ENCODE data around the gene FIBCD1. TPM values are rescaled to one million over a fixed set of nuclear protein-coding genes. Genes with fewer than 3 reads are reported as not detected.

Gene FIBCD1
- total and polyA plus RNA-seq, 7 experiments from 2014 or later, result not detected

DNA sequence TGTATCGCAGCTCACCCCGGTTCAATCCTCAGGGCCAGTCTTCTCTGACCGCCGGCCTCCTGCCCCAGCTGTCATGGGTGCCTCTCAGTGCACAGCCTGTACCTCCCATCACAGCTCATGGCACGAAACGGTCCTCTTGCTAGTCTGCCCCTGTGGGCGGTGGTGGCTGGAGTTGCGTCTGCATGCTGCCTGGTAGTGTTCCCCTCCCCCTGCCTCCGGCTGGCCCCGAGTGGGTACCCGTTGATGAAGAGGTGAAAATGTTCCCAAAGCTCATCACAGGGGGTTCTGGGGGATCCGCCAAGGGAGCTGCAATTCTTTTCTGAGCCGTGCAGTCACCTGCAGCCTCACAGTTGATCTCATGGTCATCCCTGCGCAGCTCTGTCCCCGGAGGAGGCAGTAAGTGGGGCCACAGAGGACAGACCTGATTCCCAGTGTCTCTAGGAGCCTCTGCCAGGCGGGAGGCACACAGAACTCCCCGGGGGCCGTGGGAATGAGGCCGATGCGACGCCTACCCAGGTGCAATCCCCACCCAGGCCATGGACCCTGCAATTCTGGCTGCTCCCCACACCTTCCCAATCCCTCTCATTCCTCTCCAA lies 34.7 kb upstream of the FIBCD1 start:
- ChIA-PET CTCF (no interaction called here), POLR2A (no interaction called here)
- no peak for ATAC-seq
- Mint-ChIP-seq H3K4me1 (no peaks in the 10 kb centered on the region), H3K4me3 (no peak overlapping the region), H3K27ac (no peak overlapping the region), H3K27me3 (peaks cover 0 to 25% (median 13%) of the 10 kb centered on the region in 5 donors), H3K9me3 (peaks cover 0 to 2% (median 0%) of the 10 kb centered on the region in 11 donors), H3K36me3 (no peaks in the 10 kb centered on the region)
- no peaks in the 10 kb centered on the region for H3K9me3 ChIP-seq (ENCODE audit: control insufficient read depth in 2 of 3, low read length in 3 of 3)
- no peak overlapping the region for H3K27ac ChIP-seq (ENCODE audit: low read depth, low read length)
- no peaks in the 10 kb centered on the region for H3K27me3 ChIP-seq (ENCODE audit: control insufficient read depth in 2 of 2, insufficient read depth in 2 of 2, low read length in 2 of 2)
- H3K4me1 ChIP-seq (ENCODE audit: control insufficient read depth in 2 of 2, insufficient read depth in 2 of 2, low read length in 2 of 2), result no peaks in the 10 kb centered on the region
- no peak overlapping the region for H3K4me3 ChIP-seq (ENCODE audit: low read length)
- H3K36me3 ChIP-seq (ENCODE audit: control insufficient read depth in 2 of 3, insufficient read depth in 3 of 3, low read length in 3 of 3), result no peaks in the 10 kb centered on the region
- intact Hi-C loops (cut with micrococcal nuclease), result no loop called here
- no peak for DNase-seq

- Mint-ChIP-seq H3K36me3 (no peaks in the 10 kb centered on the region), H3K27me3 (peaks cover 0 to 25% (median 13%) of the 10 kb centered on the region in 5 donors), H3K9me3 (peaks cover 0 to 2% (median 0%) of the 10 kb centered on the region in 11 donors), H3K4me3 (no peak overlapping the region), H3K27ac (no peak overlapping the region), H3K4me1 (no peaks in the 10 kb centered on the region)
- ChIA-PET POLR2A (no interaction called here), CTCF (no interaction called here)
- no peaks in the 10 kb centered on the region for H3K27me3 ChIP-seq (ENCODE audit: control insufficient read depth in 2 of 2, insufficient read depth in 2 of 2, low read length in 2 of 2)
- H3K27ac ChIP-seq (ENCODE audit: low read depth, low read length), result no peak overlapping the region
- no peaks in the 10 kb centered on the region for H3K4me1 ChIP-seq (ENCODE audit: control insufficient read depth in 2 of 2, insufficient read depth in 2 of 2, low read length in 2 of 2)
- no peak for ATAC-seq
- H3K36me3 ChIP-seq (ENCODE audit: control insufficient read depth in 2 of 3, insufficient read depth in 3 of 3, low read length in 3 of 3), result no peaks in the 10 kb centered on the region
- intact Hi-C loops (cut with micrococcal nuclease), result no loop called here
- no peak for DNase-seq
- H3K9me3 ChIP-seq (ENCODE audit: control insufficient read depth in 2 of 3, low read length in 3 of 3), result no peaks in the 10 kb centered on the region
- no peak overlapping the region for H3K4me3 ChIP-seq (ENCODE audit: low read length)
Measured at GRCh38 chr9:130972957-130973685, 34.1 kb upstream of the FIBCD1 start.

DNA sequence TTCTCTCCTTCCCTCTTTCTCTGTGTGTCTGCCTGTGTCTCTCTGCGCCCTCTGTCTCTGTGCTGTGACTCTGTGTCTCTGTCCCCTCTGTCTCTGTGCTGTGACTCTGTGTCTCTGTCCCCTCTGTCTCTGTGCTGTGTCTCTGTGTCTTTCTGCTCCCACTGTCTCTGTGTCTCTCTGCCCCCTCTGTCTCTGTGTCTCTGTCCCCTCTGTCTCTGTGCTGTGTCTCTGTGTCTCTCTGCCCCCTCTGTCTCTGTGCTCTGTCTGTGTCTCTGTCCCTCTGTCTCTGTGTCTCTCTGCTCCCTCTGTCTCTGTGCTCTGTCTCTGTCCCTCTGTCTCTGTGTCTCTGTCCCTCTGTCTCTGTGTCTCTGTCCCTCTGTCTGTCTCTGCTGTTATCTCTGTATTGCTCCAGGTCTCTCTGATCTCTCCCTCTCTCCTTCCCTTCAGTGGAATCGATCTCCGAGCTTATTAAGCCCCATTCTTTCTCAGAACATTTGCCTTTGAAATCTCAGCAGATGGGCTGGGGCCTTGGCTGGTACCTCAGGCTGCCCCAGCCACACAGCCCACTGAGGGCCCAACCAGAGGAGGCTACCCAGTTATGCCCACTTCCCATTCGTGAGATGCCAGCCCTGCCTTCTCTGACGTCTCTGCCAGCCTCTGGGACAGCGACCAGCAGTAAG lies 33.4 kb upstream of the FIBCD1 start:
- Mint-ChIP-seq H3K9me3 (peaks cover 0 to 2% (median 0%) of the 10 kb centered on the region in 11 donors), H3K4me3 (no peak overlapping the region), H3K4me1 (no peaks in the 10 kb centered on the region), H3K27me3 (peaks cover 0 to 25% (median 13%) of the 10 kb centered on the region in 5 donors), H3K36me3 (no peaks in the 10 kb centered on the region), H3K27ac (no peak overlapping the region)
- H3K4me1 ChIP-seq (ENCODE audit: control insufficient read depth in 2 of 2, insufficient read depth in 2 of 2, low read length in 2 of 2), result no peaks in the 10 kb centered on the region
- no peak overlapping the region for H3K4me3 ChIP-seq (ENCODE audit: low read length)
- no peaks in the 10 kb centered on the region for H3K9me3 ChIP-seq (ENCODE audit: control insufficient read depth in 2 of 3, low read length in 3 of 3)
- DNase-seq, result no peak
- intact Hi-C loops (cut with micrococcal nuclease), result no loop called here
- POLR2A ChIA-PET, result no interaction called here
- H3K36me3 ChIP-seq (ENCODE audit: control insufficient read depth in 2 of 3, insufficient read depth in 3 of 3, low read length in 3 of 3), result no peaks in the 10 kb centered on the region
- ATAC-seq, result no peak
- H3K27ac ChIP-seq (ENCODE audit: low read depth, low read length), result no peak overlapping the region
- CTCF ChIA-PET, result no interaction called here
- no peaks in the 10 kb centered on the region for H3K27me3 ChIP-seq (ENCODE audit: control insufficient read depth in 2 of 2, insufficient read depth in 2 of 2, low read length in 2 of 2)

DNA sequence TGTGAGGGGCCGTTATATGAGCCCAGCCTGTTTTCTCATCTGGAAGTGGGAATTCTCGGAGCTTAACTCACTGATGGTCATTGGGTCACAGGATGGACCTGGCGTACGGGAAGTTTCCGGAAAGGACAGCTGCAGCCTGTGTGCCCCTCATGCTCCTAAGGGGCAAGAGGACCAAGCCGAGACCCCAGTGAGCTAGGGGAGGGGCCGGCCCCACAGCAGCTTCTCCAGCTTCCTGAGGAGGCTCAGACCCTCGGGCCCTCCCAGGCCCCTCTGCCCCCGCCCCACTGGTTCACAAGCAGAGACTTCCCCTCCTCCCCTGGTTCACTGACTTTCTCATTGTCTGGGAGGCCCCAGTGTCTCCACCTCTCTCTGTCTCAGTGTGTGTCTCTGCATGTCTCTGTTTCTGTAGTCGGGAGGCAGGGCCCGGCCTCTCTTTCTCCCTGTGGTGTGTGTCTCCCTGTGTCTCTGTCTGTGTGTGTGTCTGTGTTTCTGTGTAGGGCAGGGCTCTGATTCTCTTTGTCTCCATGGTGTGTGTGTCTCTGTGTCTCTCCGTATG lies 32.3 kb upstream of the FIBCD1 start:
- no peaks in the 10 kb centered on the region for H3K36me3 ChIP-seq (ENCODE audit: control insufficient read depth in 2 of 3, insufficient read depth in 3 of 3, low read length in 3 of 3)
- DNase-seq (no peak), ATAC-seq (no peak)
- CTCF ChIA-PET, result no interaction called here
- intact Hi-C loops (cut with micrococcal nuclease), result no loop called here
- no peak overlapping the region for H3K27ac ChIP-seq (ENCODE audit: low read depth, low read length)
- H3K27ac Mint-ChIP-seq, result no peak overlapping the region
- H3K4me1 Mint-ChIP-seq, result no peaks in the 10 kb centered on the region
- POLR2A ChIA-PET, result no interaction called here
- H3K4me3 ChIP-seq (ENCODE audit: low read length), result no peak overlapping the region
- H3K27me3 Mint-ChIP-seq, result peaks cover 0 to 25% (median 13%) of the 10 kb centered on the region in 5 donors
- H3K9me3 ChIP-seq (ENCODE audit: control insufficient read depth in 2 of 3, low read length in 3 of 3), result no peaks in the 10 kb centered on the region
- H3K36me3 Mint-ChIP-seq, result no peaks in the 10 kb centered on the region
- H3K4me1 ChIP-seq (ENCODE audit: control insufficient read depth in 2 of 2, insufficient read depth in 2 of 2, low read length in 2 of 2), result no peaks in the 10 kb centered on the region
- peaks cover 0 to 2% (median 0%) of the 10 kb centered on the region in 11 donors for H3K9me3 Mint-ChIP-seq
- no peaks in the 10 kb centered on the region for H3K27me3 ChIP-seq (ENCODE audit: control insufficient read depth in 2 of 2, insufficient read depth in 2 of 2, low read length in 2 of 2)
- H3K4me3 Mint-ChIP-seq, result peak overlapping the region in 1 of 10 donors; percentile 0

DNA sequence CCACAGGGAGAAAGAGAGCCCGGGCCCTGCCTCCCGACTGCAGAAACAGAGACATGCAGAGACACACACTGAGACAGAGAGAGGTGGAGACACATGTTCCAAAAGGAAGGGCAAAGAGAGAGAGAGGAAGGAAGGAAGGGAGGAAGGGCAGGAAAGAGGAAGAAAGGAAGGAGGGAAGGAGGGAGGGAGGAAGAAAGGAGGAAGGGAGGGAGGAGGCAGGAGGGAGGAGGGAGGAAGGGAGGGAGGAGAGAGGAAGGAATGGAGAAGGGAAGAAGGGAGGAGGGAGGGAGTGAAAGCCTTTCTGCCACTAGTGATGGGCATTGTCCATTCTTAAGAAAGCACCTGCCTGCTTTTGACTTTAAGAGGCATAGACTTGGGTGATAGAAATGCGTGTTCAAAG lies 31.8 kb upstream of the FIBCD1 start:
- ChIA-PET CTCF (no interaction called here), POLR2A (no interaction called here)
- no peak overlapping the region for H3K4me3 Mint-ChIP-seq
- Histone ChIP-seq H3K27me3 (ENCODE audit: control insufficient read depth in 2 of 2, insufficient read depth in 2 of 2, low read length in 2 of 2) (no peaks in the 10 kb centered on the region), H3K4me1 (ENCODE audit: control insufficient read depth in 2 of 2, insufficient read depth in 2 of 2, low read length in 2 of 2) (no peaks in the 10 kb centered on the region), H3K27ac (ENCODE audit: low read depth, low read length) (no peak overlapping the region), H3K4me3 (ENCODE audit: low read length) (no peak overlapping the region), H3K36me3 (ENCODE audit: control insufficient read depth in 2 of 3, insufficient read depth in 3 of 3, low read length in 3 of 3) (no peaks in the 10 kb centered on the region), H3K9me3 (ENCODE audit: control insufficient read depth in 2 of 3, low read length in 3 of 3) (no peaks in the 10 kb centered on the region)
- DNase-seq (no peak), ATAC-seq (no peak)
- no peaks in the 10 kb centered on the region for H3K4me1 Mint-ChIP-seq
- no peaks in the 10 kb centered on the region for H3K36me3 Mint-ChIP-seq
- no peak overlapping the region for H3K27ac Mint-ChIP-seq
- peaks cover 0 to 2% (median 0%) of the 10 kb centered on the region in 11 donors for H3K9me3 Mint-ChIP-seq
- intact Hi-C loops (cut with micrococcal nuclease), result no loop called here
- H3K27me3 Mint-ChIP-seq, result peaks cover 0 to 25% (median 13%) of the 10 kb centered on the region in 5 donors

DNA sequence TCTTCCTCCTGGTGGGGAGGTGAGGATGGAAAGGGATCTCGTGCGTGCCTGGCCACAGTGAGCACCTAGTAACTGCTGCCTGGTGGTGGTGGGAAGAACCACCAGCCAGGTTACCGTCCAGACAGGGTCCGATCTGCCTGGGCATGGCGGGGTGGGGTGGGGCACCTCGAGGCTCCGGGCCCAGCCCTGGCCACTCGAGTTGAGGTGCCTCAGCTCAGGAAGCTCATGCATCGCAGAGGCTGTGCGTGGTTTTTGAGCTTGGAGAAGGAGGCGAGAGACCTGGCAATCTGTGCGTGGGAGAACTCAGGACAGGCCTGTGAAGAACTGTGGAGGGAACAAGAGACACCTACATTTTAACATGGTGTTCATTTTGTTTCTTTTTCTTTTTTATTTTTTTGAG lies 31.0 kb upstream of the FIBCD1 start:
- DNase-seq, result no peak
- no peaks in the 10 kb centered on the region for H3K4me1 Mint-ChIP-seq
- H3K9me3 ChIP-seq (ENCODE audit: control insufficient read depth in 2 of 3, low read length in 3 of 3), result no peaks in the 10 kb centered on the region
- H3K27ac ChIP-seq (ENCODE audit: low read depth, low read length), result no peak overlapping the region
- no peak overlapping the region for H3K27ac Mint-ChIP-seq
- no peak for ATAC-seq
- H3K27me3 Mint-ChIP-seq, result peaks cover 0 to 25% (median 13%) of the 10 kb centered on the region in 5 donors
- H3K9me3 Mint-ChIP-seq, result peaks cover 0 to 2% (median 0%) of the 10 kb centered on the region in 11 donors
- CTCF ChIA-PET, result no interaction called here
- H3K36me3 ChIP-seq (ENCODE audit: control insufficient read depth in 2 of 3, insufficient read depth in 3 of 3, low read length in 3 of 3), result no peaks in the 10 kb centered on the region
- POLR2A ChIA-PET, result no interaction called here
- H3K4me3 Mint-ChIP-seq, result no peak overlapping the region
- intact Hi-C loops (cut with micrococcal nuclease), result no loop called here
- no peaks in the 10 kb centered on the region for H3K36me3 Mint-ChIP-seq
- no peaks in the 10 kb centered on the region for H3K4me1 ChIP-seq (ENCODE audit: control insufficient read depth in 2 of 2, insufficient read depth in 2 of 2, low read length in 2 of 2)
- no peak overlapping the region for H3K4me3 ChIP-seq (ENCODE audit: low read length)
- H3K27me3 ChIP-seq (ENCODE audit: control insufficient read depth in 2 of 2, insufficient read depth in 2 of 2, low read length in 2 of 2), result no peaks in the 10 kb centered on the region

All from naive thymus-derived CD4-positive, alpha-beta T cell (primary cell).